ENCODE measurements around the gene BRD8. TPM values are rescaled to one million over a fixed set of nuclear protein-coding genes. Genes with fewer than 3 reads are reported as not detected.

Gene BRD8
- total and polyA plus RNA-seq, 9 of the 15 experiments (the other 6 are each of a cell fraction or from before 2014, with no cell fraction given), result 54.6 to 163 (median 87.0) TPM

DNA sequence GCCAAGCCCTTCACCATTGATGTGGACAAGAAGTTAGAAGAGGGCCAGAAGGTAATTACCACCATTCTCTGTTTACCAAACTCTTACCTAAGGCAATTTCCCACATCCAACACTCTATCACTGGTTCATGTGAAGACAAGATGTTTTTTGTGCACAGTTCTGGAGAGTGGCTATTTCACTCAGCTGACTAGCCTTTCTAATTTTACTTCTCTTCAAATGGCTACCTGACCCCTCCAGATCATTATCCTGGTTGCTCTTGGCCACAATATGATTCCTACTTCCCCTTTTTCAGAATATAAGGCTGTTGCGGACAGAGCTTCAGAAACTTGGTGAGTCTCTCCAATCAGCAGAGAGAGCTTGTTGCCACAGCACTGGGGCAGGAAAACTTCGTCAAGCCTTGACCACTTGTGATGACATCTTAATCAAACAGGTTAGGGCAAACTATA lies 7.6 kb upstream of the BRD8 start (continued):
- TF ChIP-seq HDAC1 (IDR thresholded peaks at IDR 0.05) (no peak), ZNF764 (CRISPR knock-in tag; IDR thresholded peaks at IDR 0.05; ENCODE audit: low read depth) (peak; percentile 94), ELF4 (CRISPR knock-in tag; IDR thresholded peaks at IDR 0.05) (no peak), GTF2A2 (tag; IDR thresholded peaks at IDR 0.05) (no peak), JUN (IDR thresholded peaks at IDR 0.05; ENCODE audit: borderline replicate concordance, low read depth, low read length) (no peak), JUN (CRISPR knock-in tag; IDR thresholded peaks at IDR 0.05; ENCODE audit: borderline replicate concordance) (no peak), RFX1 (IDR thresholded peaks at IDR 0.05) (peak; percentile 43), ZNF695 (CRISPR knock-in tag; IDR thresholded peaks at IDR 0.05) (no peak), ZBTB1 (CRISPR knock-in tag; IDR thresholded peaks at IDR 0.05; ENCODE audit: borderline replicate concordance, low read depth) (no peak), POLR2H (tag; IDR thresholded peaks at IDR 0.05; ENCODE audit: low read depth) (no peak), ZNF212 (CRISPR knock-in tag; IDR thresholded peaks at IDR 0.05) (no peak), SMC3 (conservative IDR thresholded peaks at IDR 0.05; ENCODE audit: insufficient read depth, low read depth, low read length) (no peak), TEAD4 (IDR thresholded peaks at IDR 0.05; ENCODE audit: low read length) (peak; percentile 54; the same call in 1 of the 2 replicates), TEAD4 (CRISPR knock-in tag; IDR thresholded peaks at IDR 0.05; ENCODE audit: borderline replicate concordance) (no peak), HMG20A (CRISPR knock-in tag; conservative IDR thresholded peaks at IDR 0.05) (no peak), FOSL1 (tag; conservative IDR thresholded peaks at IDR 0.05) (0 out of 2 replicates have a peak, but pooled peaks have one; percentile 19), ZNF354B (CRISPR knock-in tag; IDR thresholded peaks at IDR 0.05) (no peak), JUND (IDR thresholded peaks at IDR 0.05; ENCODE audit: borderline replicate concordance, low read depth, low read length) (0 out of 2 replicates have a peak, but pooled peaks have one; percentile 13), JUND (tag; IDR thresholded peaks at IDR 0.05; ENCODE audit: borderline replicate concordance, low read depth, low read length) (0 out of 3 replicates have a peak, but pooled peaks have one; percentile 14), HEY1 (CRISPR knock-in tag; IDR thresholded peaks at IDR 0.05; ENCODE audit: borderline replicate concordance) (no peak), NCOR1 (IDR thresholded peaks at IDR 0.05) (no peak), CREM (IDR thresholded peaks at IDR 0.05; ENCODE audit: low read depth) (peak; percentile 77), PRMT5 (CRISPR knock-in tag; IDR thresholded peaks at IDR 0.05) (no peak), CREB1 (IDR thresholded peaks at IDR 0.05) (no peak), CREB1 (CRISPR knock-in tag; IDR thresholded peaks at IDR 0.05) (no peak), TBL1XR1 (IDR thresholded peaks at IDR 0.05; ENCODE audit: low read length in 2 of 2) (peak in 1 of 2 experiments; percentile 54; a peak in 1 of 4 replicates), CTBP1 (IDR thresholded peaks at IDR 0.05; ENCODE audit: borderline replicate concordance) (peak; percentile 37; the same call in 1 of the 2 replicates), SPI1 (IDR thresholded peaks at IDR 0.05; ENCODE audit: borderline replicate concordance, low read depth, low read length) (peak; percentile 97), ZBTB7A (IDR thresholded peaks at IDR 0.05; ENCODE audit: borderline replicate concordance, control insufficient read depth, low read depth, low read length) (no peak)
- TF ChIP-seq, protein P1, sequence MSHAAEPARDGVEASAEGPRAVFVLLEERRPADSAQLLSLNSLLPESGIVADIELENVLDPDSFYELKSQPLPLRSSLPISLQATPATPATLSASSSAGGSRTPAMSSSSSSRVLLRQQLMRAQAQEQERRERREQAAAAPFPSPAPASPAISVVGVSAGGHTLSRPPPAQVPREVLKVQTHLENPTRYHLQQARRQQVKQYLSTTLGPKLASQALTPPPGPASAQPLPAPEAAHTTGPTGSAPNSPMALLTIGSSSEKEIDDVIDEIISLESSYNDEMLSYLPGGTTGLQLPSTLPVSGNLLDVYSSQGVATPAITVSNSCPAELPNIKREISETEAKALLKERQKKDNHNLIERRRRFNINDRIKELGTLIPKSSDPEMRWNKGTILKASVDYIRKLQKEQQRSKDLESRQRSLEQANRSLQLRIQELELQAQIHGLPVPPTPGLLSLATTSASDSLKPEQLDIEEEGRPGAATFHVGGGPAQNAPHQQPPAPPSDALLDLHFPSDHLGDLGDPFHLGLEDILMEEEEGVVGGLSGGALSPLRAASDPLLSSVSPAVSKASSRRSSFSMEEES (CRISPR knock-in tag; IDR thresholded peaks at IDR 0.05), result no peak
- TF ChIP-seq, protein P2, sequence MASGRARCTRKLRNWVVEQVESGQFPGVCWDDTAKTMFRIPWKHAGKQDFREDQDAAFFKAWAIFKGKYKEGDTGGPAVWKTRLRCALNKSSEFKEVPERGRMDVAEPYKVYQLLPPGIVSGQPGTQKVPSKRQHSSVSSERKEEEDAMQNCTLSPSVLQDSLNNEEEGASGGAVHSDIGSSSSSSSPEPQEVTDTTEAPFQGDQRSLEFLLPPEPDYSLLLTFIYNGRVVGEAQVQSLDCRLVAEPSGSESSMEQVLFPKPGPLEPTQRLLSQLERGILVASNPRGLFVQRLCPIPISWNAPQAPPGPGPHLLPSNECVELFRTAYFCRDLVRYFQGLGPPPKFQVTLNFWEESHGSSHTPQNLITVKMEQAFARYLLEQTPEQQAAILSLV (tag; IDR thresholded peaks at IDR 0.05), result no peak

All from K562 (cell line).